Peyer's patch (tissue), 4 donors: ENCODE measurements around the gene GSTA4.

Experiments used
- CTCF ChIP-seq, 6 experiments: fragments of 450-650 bp in 4 of 6; fragments of 200-600 bp in 2 of 6; sonication (generic) in 1 of 6; IDR thresholded peaks; one replicate each; pipeline ENCODE4 v1.5.1; 2017 to 2019; ENCODE audit warnings: antibody characterized with exemption in 6 of 6, mild to moderate bottlenecking in 3 of 6, moderate library complexity in 1 of 6
- POLR2A ChIP-seq, 2 donors: fragments of 450-650 bp; IDR thresholded peaks; one replicate each; pipeline ENCODE4 v1.5.1; 2017; ENCODE audit warnings: antibody characterized with exemption in 2 of 2, mild to moderate bottlenecking in 2 of 2, moderate library complexity in 2 of 2

DNA sequence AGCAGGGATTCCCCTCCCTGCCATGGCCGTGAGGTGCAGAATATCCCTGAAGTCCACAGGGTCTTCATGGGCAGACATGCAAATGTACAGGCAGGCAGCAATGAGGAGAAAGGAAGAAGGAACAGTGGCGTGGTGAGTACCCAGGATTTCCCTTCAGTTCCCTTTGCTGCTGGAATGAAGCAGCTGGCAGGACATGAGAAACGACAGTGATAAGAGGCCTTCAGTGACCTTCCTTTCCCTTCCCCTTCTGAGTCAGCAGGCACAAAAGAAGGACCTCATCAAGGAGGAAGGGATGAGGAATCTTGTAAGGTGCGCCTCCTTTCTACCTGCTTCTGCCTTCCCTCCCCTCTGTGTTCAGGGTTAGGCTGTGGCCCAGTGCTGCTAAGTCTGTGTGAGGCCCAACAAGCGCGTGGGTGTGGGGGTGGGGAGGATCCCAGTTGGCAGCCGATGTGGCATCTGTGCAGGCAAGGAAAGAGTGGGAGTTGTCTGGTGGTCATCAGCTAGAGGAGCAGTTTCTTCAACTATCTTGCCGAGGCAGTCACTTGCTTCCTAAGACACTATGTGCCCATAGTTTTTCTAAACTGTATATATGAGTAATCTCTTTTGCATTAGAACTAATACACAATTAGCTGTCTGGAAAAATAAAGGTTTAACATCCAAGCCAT lies 40.6 kb upstream of the GSTA4 start:
- TF ChIP-seq CTCF (IDR thresholded peaks at IDR 0.05) (no peak), POLR2A (IDR thresholded peaks at IDR 0.05) (no peak)
